ENCODE measurements around the gene PCGF1.

The PCGF1 gene

DNA sequence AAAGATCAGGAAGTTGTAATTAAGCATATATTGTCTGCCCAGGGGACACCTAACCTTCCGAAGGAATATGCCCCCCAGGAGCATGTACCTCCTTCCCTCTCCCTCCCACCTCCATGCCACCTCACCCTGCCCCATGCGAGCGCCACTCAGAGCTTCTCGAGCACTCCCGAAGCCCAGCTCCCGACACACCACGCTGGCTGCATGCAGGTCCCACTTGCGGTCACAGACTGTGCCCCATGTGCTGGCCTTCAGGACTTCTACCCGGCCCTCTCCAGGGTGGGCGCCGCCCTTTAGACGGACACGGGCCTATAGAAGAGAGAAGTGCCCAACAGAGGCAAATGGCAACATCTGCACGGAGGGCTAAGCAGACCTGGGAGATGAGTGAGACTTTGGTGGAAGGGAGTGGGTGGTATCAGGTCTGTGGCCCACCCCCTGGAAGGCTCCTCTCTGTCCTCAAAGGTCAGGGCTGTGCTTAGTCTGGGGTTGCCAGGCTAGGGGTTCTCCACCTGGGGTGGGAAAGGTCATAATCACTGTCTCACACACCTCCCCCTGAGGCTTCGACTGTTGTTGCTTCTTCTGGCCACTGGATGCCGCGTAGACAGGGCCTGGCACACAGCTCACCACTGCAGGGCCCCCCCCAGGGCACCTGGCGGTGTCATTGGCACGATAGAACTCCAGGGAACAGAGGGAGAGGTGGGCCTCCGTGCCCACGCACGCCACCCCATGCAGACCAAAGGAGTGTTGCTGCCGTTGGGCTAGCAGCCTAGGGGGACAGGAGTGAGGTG, 28.9 kb upstream of the PCGF1 start:
- no peak for DNase-seq (ENCODE audit: low read depth in 2 of 2)

- DNase-seq (ENCODE audit: low read depth in 2 of 2) = no peak
Measured at GRCh38 chr2:74535440-74535965, 28.0 kb upstream of the PCGF1 start.

GRCh38 chr2:74534411-74534810, 26.9 kb upstream of the PCGF1 start:
- no peak for DNase-seq (ENCODE audit: low read depth in 2 of 2)

DNA sequence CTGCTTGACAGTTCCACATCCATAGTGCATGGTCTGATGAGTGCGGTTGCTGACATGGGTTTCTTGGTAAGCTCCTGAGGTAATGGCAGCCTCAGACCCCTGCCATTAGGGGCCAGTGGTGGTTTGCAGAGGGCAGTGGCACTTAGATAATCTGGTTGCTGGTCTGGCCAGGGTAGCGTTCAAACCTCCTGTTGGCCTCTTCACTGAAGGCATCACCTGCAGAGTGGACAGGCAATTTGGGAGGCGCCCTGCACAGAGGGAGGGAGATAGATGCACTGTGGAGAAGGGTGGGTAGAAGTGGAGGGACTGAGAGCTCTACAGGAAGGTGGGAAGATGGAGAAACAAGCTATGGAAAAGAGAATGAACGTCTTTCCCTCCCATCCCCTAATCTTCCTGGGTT, 26.0 kb upstream of the PCGF1 start:
- DNase-seq (ENCODE audit: low read depth in 2 of 2) = no peak

DNA sequence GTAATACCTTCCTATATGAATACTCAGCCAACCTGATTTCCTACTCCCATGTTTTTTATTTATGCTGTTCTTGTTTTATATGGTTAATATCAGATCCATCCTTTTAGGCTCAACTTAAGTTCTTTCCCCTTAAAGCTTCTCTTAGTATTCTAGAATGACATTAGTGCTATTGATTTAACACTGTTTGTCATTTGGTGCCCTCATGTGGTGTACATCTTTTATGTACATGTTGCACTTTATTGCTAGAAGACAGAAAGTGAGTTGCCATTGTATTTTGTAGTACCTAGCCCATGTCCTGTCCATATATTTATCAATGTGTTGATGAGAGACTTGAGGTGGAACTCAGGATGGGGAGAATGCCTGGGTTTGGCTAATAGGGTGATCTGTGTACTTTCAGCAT, 24.7 kb upstream of the PCGF1 start:
- DNase-seq (ENCODE audit: low read depth in 2 of 2) = no peak

- DNase-seq (ENCODE audit: low read depth in 2 of 2) = no peak
Measured at GRCh38 chr2:74531666-74532065, 24.2 kb upstream of the PCGF1 start.

DNA sequence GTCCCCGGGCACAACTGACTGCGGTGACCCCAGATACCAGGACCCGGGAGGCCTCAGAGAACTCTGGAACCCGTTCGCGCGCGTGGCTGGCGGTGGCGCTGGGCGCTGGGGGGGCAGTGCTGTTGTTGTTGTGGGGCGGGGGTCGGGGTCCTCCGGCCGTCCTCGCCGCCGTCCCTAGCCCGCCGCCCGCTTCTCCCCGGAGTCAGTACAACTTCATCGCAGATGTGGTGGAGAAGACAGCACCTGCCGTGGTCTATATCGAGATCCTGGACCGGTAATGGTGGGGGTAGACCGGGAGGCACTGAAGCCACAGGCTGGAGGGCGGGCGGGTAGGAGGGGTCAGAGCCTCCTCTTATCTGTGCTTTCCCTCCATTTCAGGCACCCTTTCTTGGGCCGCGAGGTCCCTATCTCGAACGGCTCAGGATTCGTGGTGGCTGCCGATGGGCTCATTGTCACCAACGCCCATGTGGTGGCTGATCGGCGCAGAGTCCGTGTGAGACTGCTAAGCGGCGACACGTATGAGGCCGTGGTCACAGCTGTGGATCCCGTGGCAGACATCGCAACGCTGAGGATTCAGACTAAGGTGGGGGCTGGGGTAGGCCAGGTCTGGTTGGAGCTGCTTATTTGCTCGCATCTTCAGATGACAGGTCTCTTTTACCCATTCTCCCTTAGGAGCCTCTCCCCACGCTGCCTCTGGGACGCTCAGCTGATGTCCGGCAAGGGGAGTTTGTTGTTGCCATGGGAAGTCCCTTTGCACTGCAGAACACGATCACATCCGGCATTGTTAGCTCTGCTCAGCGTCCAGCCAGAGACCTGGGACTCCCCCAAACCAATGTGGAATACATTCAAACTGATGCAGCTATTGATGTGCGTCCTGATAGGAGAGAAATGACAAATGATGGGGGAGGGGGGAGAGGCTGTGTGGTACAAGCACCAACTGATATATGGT, 23.0 kb upstream of the PCGF1 start:
- peak; percentile 28 to 42 for DNase-seq (ENCODE audit: low read depth in 2 of 2)

DNA sequence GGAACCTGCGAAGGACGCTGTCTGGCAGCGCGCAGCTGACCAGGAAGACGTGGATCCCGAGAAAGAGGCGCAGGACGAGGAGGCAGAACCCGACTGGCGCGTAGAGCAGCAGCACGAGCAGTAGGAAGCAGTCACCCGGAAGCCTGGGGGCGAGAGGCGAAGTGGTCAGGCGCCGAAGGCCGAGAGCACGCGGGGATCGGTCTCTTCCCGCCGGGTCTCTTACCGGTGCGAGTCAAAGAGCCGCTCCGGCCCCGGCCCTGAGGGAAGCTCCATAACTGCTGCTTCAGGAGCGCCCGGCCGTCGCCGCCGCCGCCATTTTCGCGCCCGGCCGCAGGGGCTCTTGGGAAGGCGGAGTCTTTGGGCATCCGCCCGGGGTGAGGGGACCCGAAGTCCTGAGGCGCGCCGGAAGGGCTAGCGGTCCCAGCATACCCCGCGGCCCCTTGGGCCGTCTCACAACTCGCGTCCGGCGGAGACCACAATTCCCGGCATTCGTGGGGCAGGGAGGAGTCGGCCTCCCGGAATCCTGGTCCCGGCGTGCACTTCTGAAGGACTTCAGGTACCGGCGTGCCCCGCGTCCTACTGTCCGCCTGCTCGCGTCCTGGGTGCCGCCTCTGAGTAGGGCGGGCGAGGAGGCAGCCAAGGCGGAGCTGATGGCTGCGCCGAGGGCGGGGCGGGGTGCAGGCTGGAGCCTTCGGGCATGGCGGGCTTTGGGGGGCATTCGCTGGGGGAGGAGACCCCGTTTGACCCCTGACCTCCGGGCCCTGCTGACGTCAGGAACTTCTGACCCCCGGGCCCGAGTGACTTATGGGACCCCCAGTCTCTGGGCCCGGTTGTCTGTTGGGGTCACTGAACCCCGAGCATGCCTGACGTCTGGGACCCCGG, 22.1 kb upstream of the PCGF1 start, which contains the start of the genes AUP1 and HTRA2:
Gene AUP1, minus strand, starts transcription at position 350 of the 882 bp plus-strand sequence. Its CDS starts 77 bp downstream, at position 273.
Gene HTRA2, plus strand, starts transcription at position 577 of the 882 bp plus-strand sequence. Its CDS starts 74 bp downstream, at position 651.
- peak; percentile 76 to 83 for DNase-seq (ENCODE audit: low read depth in 2 of 2)

GRCh38 chr2:74528600-74529356, 21.3 kb upstream of the PCGF1 start:
- no peak for DNase-seq (ENCODE audit: low read depth in 2 of 2)

- no peak for DNase-seq (ENCODE audit: low read depth in 2 of 2)
Measured at GRCh38 chr2:74527741-74528140, 20.2 kb upstream of the PCGF1 start.

GRCh38 chr2:74526649-74527230, 19.2 kb upstream of the PCGF1 start:
- DNase-seq (ENCODE audit: low read depth in 2 of 2) = no peak

DNA sequence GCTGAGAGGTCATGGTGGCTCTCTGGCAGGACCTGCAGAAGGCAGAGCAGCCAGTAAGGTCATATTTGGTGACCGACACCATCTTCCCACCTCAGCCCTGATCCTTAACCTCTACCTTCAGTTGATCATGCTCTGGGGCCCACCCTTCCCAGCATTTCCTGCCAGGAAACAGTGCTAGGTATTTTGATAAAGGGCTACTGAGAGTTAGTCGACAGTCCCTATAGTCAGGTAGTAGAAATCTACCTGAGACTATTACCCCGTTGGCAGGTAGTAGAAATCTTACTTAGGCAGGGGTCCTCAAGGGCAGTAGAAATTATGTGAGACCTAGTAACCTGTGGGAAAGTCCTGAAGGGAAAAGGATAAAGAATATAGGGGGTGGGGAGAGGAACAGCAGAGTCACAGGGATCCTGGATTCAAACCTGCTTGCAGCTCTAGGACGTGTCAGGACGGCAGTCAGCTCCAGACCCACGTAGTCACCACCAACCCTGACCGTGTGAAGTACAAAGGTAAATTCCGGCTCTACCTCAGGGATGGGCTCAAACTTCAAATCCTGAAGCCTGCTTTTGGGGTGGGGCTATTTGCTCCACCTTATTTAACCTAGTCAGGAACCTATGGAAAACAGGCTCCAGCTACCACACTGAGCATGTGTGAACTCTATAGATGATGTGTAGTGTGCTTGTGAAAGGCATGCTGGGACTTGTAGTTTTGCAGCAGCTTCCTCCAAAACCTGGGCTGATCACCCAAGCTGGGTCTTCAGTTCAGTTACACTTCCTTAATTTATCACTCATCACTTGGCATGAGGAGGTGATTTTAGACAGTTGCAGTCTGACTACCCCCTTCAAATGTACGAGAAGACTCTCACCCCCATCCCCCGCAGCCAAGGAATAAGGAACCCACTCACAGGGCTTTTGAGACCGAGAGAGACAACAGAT, 18.5 kb upstream of the PCGF1 start, which contains the start of gene DQX1:
Gene DQX1, minus strand, starts transcription at position 515 of the 932 bp plus-strand sequence. Its CDS starts 502 bp downstream, at position 13.
- DNase-seq (ENCODE audit: low read depth in 2 of 2) = no peak

- DNase-seq (ENCODE audit: low read depth in 2 of 2) = no peak
Measured at GRCh38 chr2:74524955-74525716, 17.6 kb upstream of the PCGF1 start.

GRCh38 chr2:74524005-74524404, 16.5 kb upstream of the PCGF1 start:
- DNase-seq (ENCODE audit: low read depth in 2 of 2) = no peak

DNA sequence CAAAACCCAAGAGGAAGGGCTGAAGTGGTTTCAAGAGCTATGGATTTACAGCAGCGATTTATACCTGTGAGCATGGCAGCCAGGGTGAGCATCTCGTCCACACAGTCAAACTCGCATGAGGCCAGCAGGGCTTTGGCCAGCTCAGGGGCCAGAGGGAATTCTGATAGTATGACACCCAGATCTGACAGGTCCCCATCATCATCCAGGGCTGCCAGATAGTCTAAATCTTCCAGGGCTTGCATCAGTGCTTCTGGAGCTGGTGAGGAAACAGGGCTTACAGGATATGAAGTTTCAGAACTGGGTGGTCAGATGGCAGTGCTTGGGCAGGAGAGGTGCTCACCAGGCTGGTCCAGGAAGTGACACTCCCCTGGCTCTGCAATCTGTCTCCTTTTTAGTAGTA, 15.0 kb upstream of the PCGF1 start:
- DNase-seq (ENCODE audit: low read depth in 2 of 2) = no peak

- no peak for DNase-seq (ENCODE audit: low read depth in 2 of 2)
Measured at GRCh38 chr2:74516650-74517049, 9.2 kb upstream of the PCGF1 start.

DNA sequence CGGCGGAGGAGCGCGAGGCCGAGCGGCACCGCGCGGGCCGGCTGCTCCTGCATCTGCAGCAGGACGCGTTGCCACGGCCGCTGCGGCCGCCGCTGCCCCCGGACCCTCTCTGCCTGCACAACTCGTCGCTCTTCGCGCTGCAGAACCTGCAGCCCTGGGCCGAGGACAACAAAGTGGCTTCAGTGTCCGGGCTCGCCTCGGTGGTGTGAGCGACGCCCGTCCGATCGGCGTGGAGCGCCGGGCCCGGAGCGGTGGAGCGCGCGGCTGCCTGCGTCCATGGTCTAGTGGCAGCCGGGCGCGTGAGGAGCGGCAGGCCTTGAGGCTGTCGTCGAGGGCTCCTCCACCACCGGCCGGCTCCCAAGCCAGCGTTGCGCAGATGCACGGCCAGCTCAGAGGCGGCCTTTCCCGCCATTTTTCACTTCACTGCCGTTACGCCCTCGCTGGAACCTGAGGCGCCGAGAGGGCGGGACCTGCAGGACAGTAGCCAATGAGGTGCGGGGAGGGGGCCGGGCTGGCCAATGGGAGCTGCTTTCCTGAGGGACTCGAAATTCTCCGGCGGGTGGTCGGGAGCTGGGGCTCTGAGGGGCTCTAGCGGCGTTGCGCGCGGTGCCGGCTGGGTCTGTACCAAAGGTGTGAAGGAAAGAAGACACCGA, 8.6 kb upstream of the PCGF1 start:
- peak; percentile 58 to 67 for DNase-seq (ENCODE audit: low read depth in 2 of 2)

All from stimulated activated CD8-positive, alpha-beta memory T cell treated with anti-CD3 and anti-CD28 coated beads, Interleukin-7, amount 100 ng/mL, for 4 hours (primary cell).